ENCODE results near the gene ANKRD2.

The ANKRD2 gene

GRCh38 chr10:97584060-97584797 is 11.7 kb downstream of the ANKRD2 start, which contains the start of gene HOGA1:
Gene HOGA1, plus strand, starts transcription at chr10:97584389. Its CDS starts 315 bp downstream, at chr10:97584704.
- FAIRE-seq (no peak), DNase-seq (ENCODE audit: insufficient read length, low spot score) (no peak)

GRCh38 chr10:97584798-97585438 is 12.3 kb downstream of the ANKRD2 start:
- FAIRE-seq, result no peak
- no peak for DNase-seq (ENCODE audit: insufficient read length, low spot score)
- no peak for TF ChIP-seq SPI1 (IDR thresholded peaks at IDR 0.05; ENCODE audit: low read depth, low read length)
- TF ChIP-seq POLR2AphosphoS5 (IDR thresholded peaks at IDR 0.05; ENCODE audit: low read depth, low read length), result no peak
- no peak for TF ChIP-seq PAX5 (IDR thresholded peaks at IDR 0.05; ENCODE audit: insufficient read depth, low read length, severe bottlenecking)
- TF ChIP-seq TAF1 (IDR thresholded peaks at IDR 0.05; ENCODE audit: low read depth, low read length), result no peak
- no peak for TF ChIP-seq POLR2A (IDR thresholded peaks at IDR 0.05; ENCODE audit: low read depth, low read length)
- TF ChIP-seq POU2F2 (IDR thresholded peaks at IDR 0.05; ENCODE audit: low read depth, low read length), result no peak

More at GRCh38 chr10:97584060-97584797, 11.7 kb downstream of the ANKRD2 start, which contains the start of gene HOGA1:
- TF ChIP-seq POLR2AphosphoS5 (IDR thresholded peaks at IDR 0.05; ENCODE audit: low read depth, low read length), result no peak
- no peak for TF ChIP-seq SPI1 (IDR thresholded peaks at IDR 0.05; ENCODE audit: low read depth, low read length)
- no peak for TF ChIP-seq PAX5 (IDR thresholded peaks at IDR 0.05; ENCODE audit: insufficient read depth, low read length, severe bottlenecking)
- TF ChIP-seq TAF1 (IDR thresholded peaks at IDR 0.05; ENCODE audit: low read depth, low read length), result no peak
- TF ChIP-seq POU2F2 (IDR thresholded peaks at IDR 0.05; ENCODE audit: low read depth, low read length), result no peak
- no peak for TF ChIP-seq POLR2A (IDR thresholded peaks at IDR 0.05; ENCODE audit: low read depth, low read length)

DNA sequence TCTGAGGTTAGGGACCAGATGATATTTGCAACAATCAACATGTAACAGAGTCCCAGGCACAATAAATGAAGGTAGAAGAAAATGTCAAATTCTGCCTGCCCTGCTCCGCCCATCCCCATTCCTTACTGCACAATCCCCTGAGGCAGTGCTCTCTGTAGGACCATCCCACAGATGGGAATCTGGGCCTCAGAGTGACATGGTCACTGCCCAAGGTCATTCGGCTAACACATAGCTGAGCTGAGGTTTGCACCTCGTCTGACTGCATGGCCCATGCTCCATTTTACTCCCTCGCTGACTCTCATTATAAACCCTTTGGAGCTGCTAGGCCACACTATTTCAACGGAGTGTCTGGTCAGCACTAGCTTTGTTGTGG is 12.8 kb downstream of the ANKRD2 start:
- no peak for FAIRE-seq
- TF ChIP-seq SPI1 (IDR thresholded peaks at IDR 0.05; ENCODE audit: low read depth, low read length) (no peak), POLR2AphosphoS5 (IDR thresholded peaks at IDR 0.05; ENCODE audit: low read depth, low read length) (no peak), POLR2A (IDR thresholded peaks at IDR 0.05; ENCODE audit: low read depth, low read length) (no peak), POU2F2 (IDR thresholded peaks at IDR 0.05; ENCODE audit: low read depth, low read length) (no peak), TAF1 (IDR thresholded peaks at IDR 0.05; ENCODE audit: low read depth, low read length) (no peak)
- no peak for DNase-seq (ENCODE audit: insufficient read length, low spot score)

- FAIRE-seq (no peak), DNase-seq (ENCODE audit: insufficient read length, low spot score) (no peak)
- no peak for TF ChIP-seq PAX5 (IDR thresholded peaks at IDR 0.05; ENCODE audit: insufficient read depth, low read length, severe bottlenecking)
- TF ChIP-seq SPI1 (IDR thresholded peaks at IDR 0.05; ENCODE audit: low read depth, low read length), result no peak
- TF ChIP-seq TAF1 (IDR thresholded peaks at IDR 0.05; ENCODE audit: low read depth, low read length), result no peak
- no peak for TF ChIP-seq POLR2AphosphoS5 (IDR thresholded peaks at IDR 0.05; ENCODE audit: low read depth, low read length)
- TF ChIP-seq POU2F2 (IDR thresholded peaks at IDR 0.05; ENCODE audit: low read depth, low read length), result no peak
- no peak for TF ChIP-seq POLR2A (IDR thresholded peaks at IDR 0.05; ENCODE audit: low read depth, low read length)
Observed at GRCh38 chr10:97587183-97587582, 14.6 kb downstream of the ANKRD2 start.

DNA sequence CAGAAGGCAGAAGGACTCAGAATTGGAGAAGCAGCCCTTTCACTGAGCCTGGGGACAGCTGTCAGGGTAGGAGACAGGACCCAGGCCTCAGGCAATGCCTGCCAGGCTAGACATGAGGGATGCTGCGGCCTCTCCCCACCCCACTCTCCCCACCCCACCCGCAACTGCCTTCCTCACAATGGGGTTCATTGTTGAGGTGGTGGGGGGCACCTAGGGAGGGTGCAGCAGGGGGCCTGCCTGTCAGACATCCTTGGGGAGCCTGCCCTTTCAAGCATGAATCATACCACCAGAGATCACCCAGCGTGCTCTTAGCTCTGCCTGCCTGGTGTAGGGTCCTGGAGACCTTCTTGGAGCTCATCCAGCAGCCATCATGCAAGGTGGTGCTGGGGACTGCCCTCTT is 16.9 kb downstream of the ANKRD2 start, which contains the start of gene C10orf62:
Gene C10orf62, plus strand, starts transcription at position 243 of the 400 bp plus-strand sequence. CDS start 177 bp downstream, outside the sequence.
- DNase-seq (ENCODE audit: insufficient read length, low spot score) (no peak), FAIRE-seq (no peak)
- no peak for TF ChIP-seq TAF1 (IDR thresholded peaks at IDR 0.05; ENCODE audit: low read depth, low read length)
- TF ChIP-seq PAX5 (IDR thresholded peaks at IDR 0.05; ENCODE audit: insufficient read depth, low read length, severe bottlenecking), result no peak
- TF ChIP-seq POLR2A (IDR thresholded peaks at IDR 0.05; ENCODE audit: low read depth, low read length), result no peak
- TF ChIP-seq POLR2AphosphoS5 (IDR thresholded peaks at IDR 0.05; ENCODE audit: low read depth, low read length), result no peak
- no peak for TF ChIP-seq SPI1 (IDR thresholded peaks at IDR 0.05; ENCODE audit: low read depth, low read length)
- no peak for TF ChIP-seq POU2F2 (IDR thresholded peaks at IDR 0.05; ENCODE audit: low read depth, low read length)

- FAIRE-seq (no peak), DNase-seq (ENCODE audit: insufficient read length, low spot score) (no peak)
- no peak for TF ChIP-seq SPI1 (IDR thresholded peaks at IDR 0.05; ENCODE audit: low read depth, low read length)
- no peak for TF ChIP-seq TAF1 (IDR thresholded peaks at IDR 0.05; ENCODE audit: low read depth, low read length)
- no peak for TF ChIP-seq POU2F2 (IDR thresholded peaks at IDR 0.05; ENCODE audit: low read depth, low read length)
- no peak for TF ChIP-seq POLR2AphosphoS5 (IDR thresholded peaks at IDR 0.05; ENCODE audit: low read depth, low read length)
- no peak for TF ChIP-seq POLR2A (IDR thresholded peaks at IDR 0.05; ENCODE audit: low read depth, low read length)
- TF ChIP-seq PAX5 (IDR thresholded peaks at IDR 0.05; ENCODE audit: insufficient read depth, low read length, severe bottlenecking), result no peak
Observed at GRCh38 chr10:97590082-97590747, 17.6 kb downstream of the ANKRD2 start.

GRCh38 chr10:97590748-97591495 is 18.3 kb downstream of the ANKRD2 start:
- DNase-seq (ENCODE audit: insufficient read length, low spot score), result no peak
- FAIRE-seq, result no peak
- TF ChIP-seq POLR2AphosphoS5 (IDR thresholded peaks at IDR 0.05; ENCODE audit: low read depth, low read length) (no peak), SPI1 (IDR thresholded peaks at IDR 0.05; ENCODE audit: low read depth, low read length) (no peak), POLR2A (IDR thresholded peaks at IDR 0.05; ENCODE audit: low read depth, low read length) (no peak), TAF1 (IDR thresholded peaks at IDR 0.05; ENCODE audit: low read depth, low read length) (no peak), POU2F2 (IDR thresholded peaks at IDR 0.05; ENCODE audit: low read depth, low read length) (no peak), PAX5 (IDR thresholded peaks at IDR 0.05; ENCODE audit: insufficient read depth, low read length, severe bottlenecking) (no peak)

GRCh38 chr10:97593421-97593820 is 20.8 kb downstream of the ANKRD2 start:
- TF ChIP-seq POLR2A (IDR thresholded peaks at IDR 0.05; ENCODE audit: low read depth, low read length), result no peak
- TF ChIP-seq TAF1 (IDR thresholded peaks at IDR 0.05; ENCODE audit: low read depth, low read length), result no peak
- no peak for TF ChIP-seq POLR2AphosphoS5 (IDR thresholded peaks at IDR 0.05; ENCODE audit: low read depth, low read length)
- TF ChIP-seq SPI1 (IDR thresholded peaks at IDR 0.05; ENCODE audit: low read depth, low read length), result no peak
- TF ChIP-seq POU2F2 (IDR thresholded peaks at IDR 0.05; ENCODE audit: low read depth, low read length), result no peak
- no peak for TF ChIP-seq PAX5 (IDR thresholded peaks at IDR 0.05; ENCODE audit: insufficient read depth, low read length, severe bottlenecking)
- FAIRE-seq (no peak), DNase-seq (ENCODE audit: insufficient read length, low spot score) (no peak)
